ENCODE data around the gene IL3.

DNA sequence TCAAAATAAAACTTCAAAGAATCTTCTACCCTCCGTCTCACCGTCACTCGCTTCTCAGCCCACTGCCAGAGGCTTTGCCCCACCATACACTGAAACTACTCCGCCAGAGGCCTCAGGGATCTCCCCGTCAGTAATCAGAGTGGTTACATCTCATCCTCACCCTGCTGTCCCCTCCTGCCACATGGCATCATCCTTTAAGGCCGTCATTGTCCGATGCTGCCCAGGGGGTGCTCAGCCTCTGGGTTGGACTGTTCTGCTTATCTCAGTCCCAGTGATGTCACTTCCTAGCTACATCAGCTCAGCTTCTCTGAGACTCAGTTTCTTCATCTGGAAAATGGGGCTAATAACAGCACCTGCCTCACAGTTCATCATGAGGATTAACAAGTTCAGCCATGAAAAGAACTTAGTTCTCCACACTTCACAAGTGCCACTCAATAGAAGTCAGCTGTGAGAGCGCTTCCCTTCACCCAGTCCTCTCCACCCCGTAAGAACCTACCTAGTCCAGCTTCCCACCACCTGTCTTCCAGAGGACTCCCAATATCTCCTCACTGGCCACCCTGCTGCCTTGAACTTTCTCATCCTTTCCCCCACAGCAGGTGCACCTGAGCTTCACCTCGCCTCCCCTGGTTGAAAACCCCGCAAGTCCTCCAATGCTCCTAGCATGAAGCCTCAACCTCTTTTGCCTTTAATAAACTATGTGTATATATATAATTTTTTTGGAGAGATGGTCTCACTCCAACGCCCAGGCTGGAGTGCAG is 2.8 kb upstream of the IL3 start:
- TF ChIP-seq, protein P1, sequence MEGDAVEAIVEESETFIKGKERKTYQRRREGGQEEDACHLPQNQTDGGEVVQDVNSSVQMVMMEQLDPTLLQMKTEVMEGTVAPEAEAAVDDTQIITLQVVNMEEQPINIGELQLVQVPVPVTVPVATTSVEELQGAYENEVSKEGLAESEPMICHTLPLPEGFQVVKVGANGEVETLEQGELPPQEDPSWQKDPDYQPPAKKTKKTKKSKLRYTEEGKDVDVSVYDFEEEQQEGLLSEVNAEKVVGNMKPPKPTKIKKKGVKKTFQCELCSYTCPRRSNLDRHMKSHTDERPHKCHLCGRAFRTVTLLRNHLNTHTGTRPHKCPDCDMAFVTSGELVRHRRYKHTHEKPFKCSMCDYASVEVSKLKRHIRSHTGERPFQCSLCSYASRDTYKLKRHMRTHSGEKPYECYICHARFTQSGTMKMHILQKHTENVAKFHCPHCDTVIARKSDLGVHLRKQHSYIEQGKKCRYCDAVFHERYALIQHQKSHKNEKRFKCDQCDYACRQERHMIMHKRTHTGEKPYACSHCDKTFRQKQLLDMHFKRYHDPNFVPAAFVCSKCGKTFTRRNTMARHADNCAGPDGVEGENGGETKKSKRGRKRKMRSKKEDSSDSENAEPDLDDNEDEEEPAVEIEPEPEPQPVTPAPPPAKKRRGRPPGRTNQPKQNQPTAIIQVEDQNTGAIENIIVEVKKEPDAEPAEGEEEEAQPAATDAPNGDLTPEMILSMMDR (IDR thresholded peaks at IDR 0.05) = no peak
- TF ChIP-seq POLR2AphosphoS5 (IDR thresholded peaks at IDR 0.05; ENCODE audit: insufficient read depth in 1 of 2, low read depth in 1 of 2) (no peak), POLR2A (IDR thresholded peaks at IDR 0.05) (no peak)

Measured in vagina (tissue), 2 donors.